ENCODE measurements around the gene THBS4.

Gene THBS4

GRCh38 chr5:80116000-80116399 lies 80.9 kb downstream of the THBS4 start:
- no peak for DNase-seq (ENCODE audit: low read depth in 4 of 4, low spot score in 1 of 4)

GRCh38 chr5:80116465-80116864 lies 81.3 kb downstream of the THBS4 start:
- no peak for DNase-seq (ENCODE audit: low read depth in 4 of 4, low spot score in 1 of 4)

- DNase-seq (ENCODE audit: low read depth in 4 of 4, low spot score in 1 of 4), result no peak
Observed at GRCh38 chr5:80117446-80117845, 82.3 kb downstream of the THBS4 start.

- no peak for DNase-seq (ENCODE audit: low read depth in 4 of 4, low spot score in 1 of 4)
Observed at GRCh38 chr5:80119372-80119771, 84.2 kb downstream of the THBS4 start.

GRCh38 chr5:80122579-80122978 lies 87.4 kb downstream of the THBS4 start:
- no peak for DNase-seq (ENCODE audit: low read depth in 4 of 4, low spot score in 1 of 4)

- no peak for DNase-seq (ENCODE audit: low read depth in 4 of 4, low spot score in 1 of 4)
Observed at GRCh38 chr5:80124121-80124918, 89.2 kb downstream of the THBS4 start.

GRCh38 chr5:80125022-80125961 lies 90.1 kb downstream of the THBS4 start:
- DNase-seq (ENCODE audit: low read depth in 4 of 4, low spot score in 1 of 4), result no peak

GRCh38 chr5:80125962-80126480 lies 90.9 kb downstream of the THBS4 start:
- no peak for DNase-seq (ENCODE audit: low read depth in 4 of 4, low spot score in 1 of 4)

- no peak for DNase-seq (ENCODE audit: low read depth in 4 of 4, low spot score in 1 of 4)
Observed at GRCh38 chr5:80127116-80127552, 92.0 kb downstream of the THBS4 start.

GRCh38 chr5:80128141-80128540 lies 93.0 kb downstream of the THBS4 start:
- no peak for DNase-seq (ENCODE audit: low read depth in 4 of 4, low spot score in 1 of 4)

GRCh38 chr5:80129146-80129545 lies 94.0 kb downstream of the THBS4 start:
- DNase-seq (ENCODE audit: low read depth in 4 of 4, low spot score in 1 of 4), result no peak

Measured in stimulated activated CD4-positive, alpha-beta T cell treated with anti-CD3 and anti-CD28 coated beads, Interleukin-1b, Interleukin-23, amount 100 ng/mL, for 24 hours (primary cell).